HEK293 (cell line): ENCODE data around the gene OR2Y1.
"Not testable (repeated sequence)": the region's sequence is repeated elsewhere in the genome, so short reads cannot be mapped to it uniquely, and the experiment has no call there.

Experiments
- BCL11B ChIP-seq: fragments of 450-650 bp; formaldehyde crosslinking; IDR thresholded peaks from 2 replicates; pipeline ENCODE4 v1.5.1; 2016; ENCODE audit warnings: low read depth, missing biosample characterization, missing genetic modification characterization
- ZBTB7A ChIP-seq: fragments of 450-650 bp; formaldehyde crosslinking; IDR thresholded peaks from 2 replicates; pipeline ENCODE4 v1.5.1; 2016; ENCODE audit warnings: low read depth, missing biosample characterization, missing genetic modification characterization
- ZNF2 ChIP-seq: fragments of 450-650 bp; formaldehyde crosslinking; IDR thresholded peaks from 2 replicates; pipeline ENCODE4 v1.5.1; 2016; ENCODE audit warnings: missing biosample characterization, missing genetic modification characterization
- ZNF211 ChIP-seq: fragments of 450-650 bp; formaldehyde crosslinking; IDR thresholded peaks from 2 replicates; pipeline ENCODE4 v1.5.1; 2016; ENCODE audit warnings: low read depth, missing biosample characterization, missing genetic modification characterization
- ZNF596 ChIP-seq: fragments of 450-650 bp; IDR thresholded peaks from 2 replicates; pipeline ENCODE4 v1.5.0; 2018; ENCODE audit warnings: missing biosample characterization, mild to moderate bottlenecking, missing genetic modification characterization, moderate library complexity
- ZNF670 ChIP-seq: fragments of 450-650 bp; formaldehyde crosslinking; IDR thresholded peaks from 2 replicates; pipeline ENCODE4 v1.5.1; 2016; ENCODE audit warnings: missing biosample characterization, missing genetic modification characterization, low read depth
- TF ChIP-seq, protein P1 (sequence below): fragments of 450-650 bp; formaldehyde crosslinking; IDR thresholded peaks from 2 replicates; pipeline ENCODE4 v1.5.1; 2016; ENCODE audit warnings: missing biosample characterization, missing genetic modification characterization
- TF ChIP-seq, protein P2 (sequence below): fragments of 450-650 bp; formaldehyde crosslinking; IDR thresholded peaks from 2 replicates; pipeline ENCODE4 v1.5.1; 2016; ENCODE audit warnings: missing biosample characterization, missing genetic modification characterization
- TF ChIP-seq, protein P3 (sequence below): fragments of 450-650 bp; formaldehyde crosslinking; IDR thresholded peaks from 2 replicates; pipeline ENCODE4 v1.5.1; 2016; ENCODE audit warnings: missing biosample characterization, missing genetic modification characterization
- TF ChIP-seq, protein P4 (sequence below): fragments of 450-650 bp; formaldehyde crosslinking; IDR thresholded peaks from 2 replicates; pipeline ENCODE4 v1.5.1; 2016; ENCODE audit warnings: missing biosample characterization, missing genetic modification characterization
- TF ChIP-seq, protein P5 (sequence below): fragments of 450-650 bp; formaldehyde crosslinking; IDR thresholded peaks from 2 replicates; pipeline ENCODE4 v1.5.1; 2017; ENCODE audit warnings: missing biosample characterization, missing genetic modification characterization
- TF ChIP-seq, protein P6 (sequence below): fragments of 450-650 bp; formaldehyde crosslinking; IDR thresholded peaks from 2 replicates; pipeline ENCODE4 v1.5.1; 2016; ENCODE audit warnings: missing biosample characterization, missing genetic modification characterization, low read depth
- TF ChIP-seq, protein P7 (sequence below): fragments of 450-650 bp; formaldehyde crosslinking; IDR thresholded peaks from 2 replicates; pipeline ENCODE4 v1.5.1; 2017; ENCODE audit warnings: missing biosample characterization, missing genetic modification characterization

DNA sequence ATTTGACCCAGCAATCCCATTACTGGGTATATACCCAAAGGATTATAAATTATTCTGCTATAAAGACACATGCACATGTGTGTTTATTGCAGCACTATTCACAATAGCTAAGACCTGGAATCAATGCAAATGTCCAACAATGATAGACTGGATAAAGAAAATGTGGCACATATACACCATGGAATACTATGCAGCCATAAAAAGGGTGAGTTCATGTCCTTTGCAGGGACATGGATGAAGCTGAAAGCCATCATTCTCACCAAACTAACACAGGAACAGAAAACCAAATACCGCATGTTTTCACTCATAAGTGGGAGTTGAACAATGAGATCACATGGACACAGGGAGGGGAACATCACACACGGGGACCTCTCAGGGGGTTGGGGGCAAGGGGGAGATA lies 36.5 kb downstream of the OR2Y1 start:
- TF ChIP-seq, protein P1, sequence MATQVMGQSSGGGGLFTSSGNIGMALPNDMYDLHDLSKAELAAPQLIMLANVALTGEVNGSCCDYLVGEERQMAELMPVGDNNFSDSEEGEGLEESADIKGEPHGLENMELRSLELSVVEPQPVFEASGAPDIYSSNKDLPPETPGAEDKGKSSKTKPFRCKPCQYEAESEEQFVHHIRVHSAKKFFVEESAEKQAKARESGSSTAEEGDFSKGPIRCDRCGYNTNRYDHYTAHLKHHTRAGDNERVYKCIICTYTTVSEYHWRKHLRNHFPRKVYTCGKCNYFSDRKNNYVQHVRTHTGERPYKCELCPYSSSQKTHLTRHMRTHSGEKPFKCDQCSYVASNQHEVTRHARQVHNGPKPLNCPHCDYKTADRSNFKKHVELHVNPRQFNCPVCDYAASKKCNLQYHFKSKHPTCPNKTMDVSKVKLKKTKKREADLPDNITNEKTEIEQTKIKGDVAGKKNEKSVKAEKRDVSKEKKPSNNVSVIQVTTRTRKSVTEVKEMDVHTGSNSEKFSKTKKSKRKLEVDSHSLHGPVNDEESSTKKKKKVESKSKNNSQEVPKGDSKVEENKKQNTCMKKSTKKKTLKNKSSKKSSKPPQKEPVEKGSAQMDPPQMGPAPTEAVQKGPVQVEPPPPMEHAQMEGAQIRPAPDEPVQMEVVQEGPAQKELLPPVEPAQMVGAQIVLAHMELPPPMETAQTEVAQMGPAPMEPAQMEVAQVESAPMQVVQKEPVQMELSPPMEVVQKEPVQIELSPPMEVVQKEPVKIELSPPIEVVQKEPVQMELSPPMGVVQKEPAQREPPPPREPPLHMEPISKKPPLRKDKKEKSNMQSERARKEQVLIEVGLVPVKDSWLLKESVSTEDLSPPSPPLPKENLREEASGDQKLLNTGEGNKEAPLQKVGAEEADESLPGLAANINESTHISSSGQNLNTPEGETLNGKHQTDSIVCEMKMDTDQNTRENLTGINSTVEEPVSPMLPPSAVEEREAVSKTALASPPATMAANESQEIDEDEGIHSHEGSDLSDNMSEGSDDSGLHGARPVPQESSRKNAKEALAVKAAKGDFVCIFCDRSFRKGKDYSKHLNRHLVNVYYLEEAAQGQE: not testable (repeated sequence)
- TF ChIP-seq, protein P2, sequence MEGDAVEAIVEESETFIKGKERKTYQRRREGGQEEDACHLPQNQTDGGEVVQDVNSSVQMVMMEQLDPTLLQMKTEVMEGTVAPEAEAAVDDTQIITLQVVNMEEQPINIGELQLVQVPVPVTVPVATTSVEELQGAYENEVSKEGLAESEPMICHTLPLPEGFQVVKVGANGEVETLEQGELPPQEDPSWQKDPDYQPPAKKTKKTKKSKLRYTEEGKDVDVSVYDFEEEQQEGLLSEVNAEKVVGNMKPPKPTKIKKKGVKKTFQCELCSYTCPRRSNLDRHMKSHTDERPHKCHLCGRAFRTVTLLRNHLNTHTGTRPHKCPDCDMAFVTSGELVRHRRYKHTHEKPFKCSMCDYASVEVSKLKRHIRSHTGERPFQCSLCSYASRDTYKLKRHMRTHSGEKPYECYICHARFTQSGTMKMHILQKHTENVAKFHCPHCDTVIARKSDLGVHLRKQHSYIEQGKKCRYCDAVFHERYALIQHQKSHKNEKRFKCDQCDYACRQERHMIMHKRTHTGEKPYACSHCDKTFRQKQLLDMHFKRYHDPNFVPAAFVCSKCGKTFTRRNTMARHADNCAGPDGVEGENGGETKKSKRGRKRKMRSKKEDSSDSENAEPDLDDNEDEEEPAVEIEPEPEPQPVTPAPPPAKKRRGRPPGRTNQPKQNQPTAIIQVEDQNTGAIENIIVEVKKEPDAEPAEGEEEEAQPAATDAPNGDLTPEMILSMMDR (tag by site-specific recombination): not testable (repeated sequence)
- TF ChIP-seq, protein P3, sequence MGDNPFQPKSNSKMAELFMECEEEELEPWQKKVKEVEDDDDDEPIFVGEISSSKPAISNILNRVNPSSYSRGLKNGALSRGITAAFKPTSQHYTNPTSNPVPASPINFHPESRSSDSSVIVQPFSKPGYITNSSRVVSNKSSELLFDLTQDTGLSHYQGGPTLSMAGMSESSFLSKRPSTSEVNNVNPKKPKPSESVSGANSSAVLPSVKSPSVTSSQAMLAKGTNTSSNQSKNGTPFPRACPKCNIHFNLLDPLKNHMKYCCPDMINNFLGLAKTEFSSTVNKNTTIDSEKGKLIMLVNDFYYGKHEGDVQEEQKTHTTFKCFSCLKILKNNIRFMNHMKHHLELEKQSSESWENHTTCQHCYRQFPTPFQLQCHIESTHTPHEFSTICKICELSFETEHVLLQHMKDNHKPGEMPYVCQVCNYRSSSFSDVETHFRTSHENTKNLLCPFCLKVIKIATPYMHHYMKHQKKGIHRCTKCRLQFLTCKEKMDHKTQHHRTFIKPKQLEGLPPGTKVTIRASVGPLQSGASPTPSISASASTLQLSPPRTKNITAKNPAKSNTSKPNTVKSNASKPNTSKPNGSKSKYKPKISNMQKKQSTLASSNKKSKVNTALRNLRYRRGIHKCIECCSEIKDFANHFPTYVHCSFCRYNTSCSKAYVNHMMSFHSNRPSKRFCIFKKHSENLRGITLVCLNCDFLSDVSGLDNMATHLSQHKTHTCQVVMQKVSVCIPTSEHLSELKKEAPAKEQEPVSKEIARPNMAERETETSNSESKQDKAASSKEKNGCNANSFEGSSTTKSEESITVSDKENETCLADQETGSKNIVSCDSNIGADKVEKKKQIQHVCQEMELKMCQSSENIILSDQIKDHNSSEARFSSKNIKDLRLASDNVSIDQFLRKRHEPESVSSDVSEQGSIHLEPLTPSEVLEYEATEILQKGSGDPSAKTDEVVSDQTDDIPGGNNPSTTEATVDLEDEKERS (tag by site-specific recombination): not testable (repeated sequence)
- TF ChIP-seq ZNF211; ZNF2 (tag by site-specific recombination); ZBTB7A; ZNF670 (tag by site-specific recombination); BCL11B; ZNF596 (tag by site-specific recombination): not testable (repeated sequence)
- TF ChIP-seq, protein P4, sequence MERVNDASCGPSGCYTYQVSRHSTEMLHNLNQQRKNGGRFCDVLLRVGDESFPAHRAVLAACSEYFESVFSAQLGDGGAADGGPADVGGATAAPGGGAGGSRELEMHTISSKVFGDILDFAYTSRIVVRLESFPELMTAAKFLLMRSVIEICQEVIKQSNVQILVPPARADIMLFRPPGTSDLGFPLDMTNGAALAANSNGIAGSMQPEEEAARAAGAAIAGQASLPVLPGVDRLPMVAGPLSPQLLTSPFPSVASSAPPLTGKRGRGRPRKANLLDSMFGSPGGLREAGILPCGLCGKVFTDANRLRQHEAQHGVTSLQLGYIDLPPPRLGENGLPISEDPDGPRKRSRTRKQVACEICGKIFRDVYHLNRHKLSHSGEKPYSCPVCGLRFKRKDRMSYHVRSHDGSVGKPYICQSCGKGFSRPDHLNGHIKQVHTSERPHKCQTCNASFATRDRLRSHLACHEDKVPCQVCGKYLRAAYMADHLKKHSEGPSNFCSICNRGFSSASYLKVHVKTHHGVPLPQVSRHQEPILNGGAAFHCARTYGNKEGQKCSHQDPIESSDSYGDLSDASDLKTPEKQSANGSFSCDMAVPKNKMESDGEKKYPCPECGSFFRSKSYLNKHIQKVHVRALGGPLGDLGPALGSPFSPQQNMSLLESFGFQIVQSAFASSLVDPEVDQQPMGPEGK (tag by site-specific recombination): not testable (repeated sequence)
- TF ChIP-seq, protein P5, sequence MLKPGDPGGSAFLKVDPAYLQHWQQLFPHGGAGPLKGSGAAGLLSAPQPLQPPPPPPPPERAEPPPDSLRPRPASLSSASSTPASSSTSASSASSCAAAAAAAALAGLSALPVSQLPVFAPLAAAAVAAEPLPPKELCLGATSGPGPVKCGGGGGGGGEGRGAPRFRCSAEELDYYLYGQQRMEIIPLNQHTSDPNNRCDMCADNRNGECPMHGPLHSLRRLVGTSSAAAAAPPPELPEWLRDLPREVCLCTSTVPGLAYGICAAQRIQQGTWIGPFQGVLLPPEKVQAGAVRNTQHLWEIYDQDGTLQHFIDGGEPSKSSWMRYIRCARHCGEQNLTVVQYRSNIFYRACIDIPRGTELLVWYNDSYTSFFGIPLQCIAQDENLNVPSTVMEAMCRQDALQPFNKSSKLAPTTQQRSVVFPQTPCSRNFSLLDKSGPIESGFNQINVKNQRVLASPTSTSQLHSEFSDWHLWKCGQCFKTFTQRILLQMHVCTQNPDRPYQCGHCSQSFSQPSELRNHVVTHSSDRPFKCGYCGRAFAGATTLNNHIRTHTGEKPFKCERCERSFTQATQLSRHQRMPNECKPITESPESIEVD (tag by site-specific recombination): not testable (repeated sequence)
- TF ChIP-seq, protein P6, sequence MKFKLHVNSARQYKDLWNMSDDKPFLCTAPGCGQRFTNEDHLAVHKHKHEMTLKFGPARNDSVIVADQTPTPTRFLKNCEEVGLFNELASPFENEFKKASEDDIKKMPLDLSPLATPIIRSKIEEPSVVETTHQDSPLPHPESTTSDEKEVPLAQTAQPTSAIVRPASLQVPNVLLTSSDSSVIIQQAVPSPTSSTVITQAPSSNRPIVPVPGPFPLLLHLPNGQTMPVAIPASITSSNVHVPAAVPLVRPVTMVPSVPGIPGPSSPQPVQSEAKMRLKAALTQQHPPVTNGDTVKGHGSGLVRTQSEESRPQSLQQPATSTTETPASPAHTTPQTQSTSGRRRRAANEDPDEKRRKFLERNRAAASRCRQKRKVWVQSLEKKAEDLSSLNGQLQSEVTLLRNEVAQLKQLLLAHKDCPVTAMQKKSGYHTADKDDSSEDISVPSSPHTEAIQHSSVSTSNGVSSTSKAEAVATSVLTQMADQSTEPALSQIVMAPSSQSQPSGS (tag by site-specific recombination): not testable (repeated sequence)
- TF ChIP-seq, protein P7, sequence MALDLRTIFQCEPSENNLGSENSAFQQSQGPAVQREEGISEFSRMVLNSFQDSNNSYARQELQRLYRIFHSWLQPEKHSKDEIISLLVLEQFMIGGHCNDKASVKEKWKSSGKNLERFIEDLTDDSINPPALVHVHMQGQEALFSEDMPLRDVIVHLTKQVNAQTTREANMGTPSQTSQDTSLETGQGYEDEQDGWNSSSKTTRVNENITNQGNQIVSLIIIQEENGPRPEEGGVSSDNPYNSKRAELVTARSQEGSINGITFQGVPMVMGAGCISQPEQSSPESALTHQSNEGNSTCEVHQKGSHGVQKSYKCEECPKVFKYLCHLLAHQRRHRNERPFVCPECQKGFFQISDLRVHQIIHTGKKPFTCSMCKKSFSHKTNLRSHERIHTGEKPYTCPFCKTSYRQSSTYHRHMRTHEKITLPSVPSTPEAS: not testable (repeated sequence)
